Stomach (tissue), 9 donors: ENCODE data around the gene RTN3. TPM values are rescaled to one million over a fixed set of nuclear protein-coding genes. Genes with fewer than 3 reads are reported as not detected.
A peak's percentile ranks its signal among the peaks of the same experiment; 100 is the strongest.

Source experiments
- DNase-seq, 2 donors: peaks; one replicate each; pipeline versions ENCODE4 v3.0.0 to v3.0.0-alpha.2; 2013 to 2019
- H3K27ac ChIP-seq, 5 donors: fragments of 200-600 bp in 4 of 5; sonication (generic) in 4 of 5; one replicate each; pipeline ENCODE4 v1.5.1; 2013 to 2019; ENCODE audit warnings: mild to moderate bottlenecking in 1 of 5, moderate library complexity in 1 of 5
- H3K27me3 ChIP-seq, 3 donors: fragments of 200-600 bp; sonication (generic); one replicate each; pipeline ENCODE4 v1.5.1; 2017 to 2019; ENCODE audit warnings: mixed run types in 1 of 3
- H3K36me3 ChIP-seq, 4 donors: fragments of 200-600 bp; sonication (generic); 1 replicate in 3 of 4; 2 replicates in 1 of 4; pipeline ENCODE4 v1.5.1; 2016 to 2019
- H3K4me1 ChIP-seq, 4 donors: fragments of 200-600 bp; sonication (generic); one replicate each; pipeline ENCODE4 v1.5.1; 2016 to 2019
- H3K4me3 ChIP-seq, 4 donors: fragments of 200-600 bp; sonication (generic) in 3 of 4; one replicate each; pipeline ENCODE4 v1.5.1; 2016 to 2019; ENCODE audit warnings: mild to moderate bottlenecking in 1 of 4
- H3K9me3 ChIP-seq, 4 donors: fragments of 200-600 bp; sonication (generic); one replicate each; pipeline ENCODE4 v1.5.1; 2016 to 2019
- EP300 ChIP-seq: sonication (generic); formaldehyde crosslinking; IDR thresholded peaks from one replicate; pipeline ENCODE4 v1.6.1; 2017; ENCODE audit warnings: antibody characterized with exemption
- POLR2A ChIP-seq, 4 donors: fragments of 450-650 bp; IDR thresholded peaks; one replicate each; pipeline ENCODE4 v1.6.1; 2016; ENCODE audit warnings: antibody characterized with exemption in 4 of 4, control low read depth in 2 of 4, mild to moderate bottlenecking in 1 of 4, moderate library complexity in 1 of 4
- POLR2AphosphoS5 ChIP-seq, 3 donors: sonication (generic); formaldehyde crosslinking; IDR thresholded peaks; one replicate each; pipeline ENCODE4 v1.6.1; 2016; ENCODE audit warnings: antibody characterized with exemption in 3 of 3
- WGBS, 5 donors: extraction: QIAGEN DNeasy Blood & Tissue Kit in 3 of 5; methylation state at CpG; one replicate each; pipeline versions ENCODE4 v1.1.5 to v1.1.7; 2013 to 2018; 5-methylcytosine and 5-hydroxymethylcytosine counted together
- intact Hi-C: fragments of 100-400 bp; cut with DNase I; formaldehyde crosslinking; loops from one replicate; pipeline ENCODE4 v1.15.1; 2023; ENCODE audit warnings: low total_unique reads
- polyA plus RNA-seq, 3 donors: library from polyadenylated mRNA; stranded (reverse); fragments of 200-250 nt; gene quantifications; one replicate each; pipeline ENCODE4 v1.2.3, GENCODE V29; 2013
- total RNA-seq, 5 donors: library from RNA; depleted of rRNA; stranded (reverse); fragments of >200 nt; gene quantifications; one replicate each; pipeline versions ENCODE4 v1.1.0 to v1.2.3, GENCODE V29; 2014 to 2016
- TF ChIP-seq, protein P1 (sequence below), 7 experiments: fragments of 450-650 bp in 4 of 7; fragments of 200-600 bp in 3 of 7; sonication (generic) in 3 of 7; IDR thresholded peaks; one replicate each; pipeline ENCODE4 v1.5.1; 2016 to 2019; ENCODE audit warnings: antibody characterized with exemption in 7 of 7, control low read depth in 2 of 7, mild to moderate bottlenecking in 1 of 7
- donor health status: healthy with polysubstance abuse.
- donor health status: Bipolar disorder and iron deficiency.
- donor health status: healthy.

Gene RTN3
- total and polyA plus RNA-seq, 8 donors = 22.2 to 83.8 (median 30.3) TPM

DNA sequence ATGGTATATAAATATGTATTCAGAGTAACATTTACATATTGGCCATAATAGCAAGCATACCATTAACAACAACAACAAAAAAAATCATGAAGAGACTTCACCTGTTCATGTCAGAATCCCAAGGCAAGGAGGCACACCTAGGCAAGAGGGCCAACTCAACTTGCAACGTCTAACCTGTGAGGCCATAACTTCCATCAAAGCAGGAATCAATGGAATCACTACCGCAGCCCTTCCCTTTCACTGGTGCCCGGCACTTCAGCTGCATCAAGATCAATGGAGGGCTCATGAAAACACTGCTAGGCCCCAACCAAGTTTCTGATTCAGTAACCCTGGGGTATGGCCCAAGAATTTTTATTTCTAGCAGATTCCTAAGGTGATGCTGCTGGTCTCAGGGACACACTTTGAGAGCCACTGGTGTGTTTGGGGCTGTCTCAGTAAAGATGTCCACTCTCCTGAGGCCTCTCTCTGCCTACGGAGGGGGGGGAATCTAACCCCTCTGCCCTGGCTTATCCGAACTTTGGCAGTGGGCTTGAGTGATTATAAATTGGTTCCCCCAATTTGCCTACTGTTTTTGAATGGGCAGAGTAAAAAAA, 79.3 kb downstream of the RTN3 start:
- Histone ChIP-seq H3K27me3 (no peaks in the 10 kb centered on the region), H3K27ac (no peak overlapping the region), H3K4me3 (no peak overlapping the region), H3K4me1 (peaks cover 29 to 47% (median 41%) of the 10 kb centered on the region in 4 donors), H3K36me3 (peaks cover 0 to 46% (median 34%) of the 10 kb centered on the region in 4 donors), H3K9me3 (no peaks in the 10 kb centered on the region)
- intact Hi-C loops = no loop called here
- WGBS, 5 donors = 77 to 82% (median 81%) methylated on average over 5 of the region's 5 CpGs
- no peak for DNase-seq
- TF ChIP-seq POLR2A (IDR thresholded peaks at IDR 0.05) (no peak), POLR2AphosphoS5 (IDR thresholded peaks at IDR 0.05) (no peak), EP300 (no peak)
- TF ChIP-seq, protein P1, sequence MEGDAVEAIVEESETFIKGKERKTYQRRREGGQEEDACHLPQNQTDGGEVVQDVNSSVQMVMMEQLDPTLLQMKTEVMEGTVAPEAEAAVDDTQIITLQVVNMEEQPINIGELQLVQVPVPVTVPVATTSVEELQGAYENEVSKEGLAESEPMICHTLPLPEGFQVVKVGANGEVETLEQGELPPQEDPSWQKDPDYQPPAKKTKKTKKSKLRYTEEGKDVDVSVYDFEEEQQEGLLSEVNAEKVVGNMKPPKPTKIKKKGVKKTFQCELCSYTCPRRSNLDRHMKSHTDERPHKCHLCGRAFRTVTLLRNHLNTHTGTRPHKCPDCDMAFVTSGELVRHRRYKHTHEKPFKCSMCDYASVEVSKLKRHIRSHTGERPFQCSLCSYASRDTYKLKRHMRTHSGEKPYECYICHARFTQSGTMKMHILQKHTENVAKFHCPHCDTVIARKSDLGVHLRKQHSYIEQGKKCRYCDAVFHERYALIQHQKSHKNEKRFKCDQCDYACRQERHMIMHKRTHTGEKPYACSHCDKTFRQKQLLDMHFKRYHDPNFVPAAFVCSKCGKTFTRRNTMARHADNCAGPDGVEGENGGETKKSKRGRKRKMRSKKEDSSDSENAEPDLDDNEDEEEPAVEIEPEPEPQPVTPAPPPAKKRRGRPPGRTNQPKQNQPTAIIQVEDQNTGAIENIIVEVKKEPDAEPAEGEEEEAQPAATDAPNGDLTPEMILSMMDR (IDR thresholded peaks at IDR 0.05) = no peak

DNA sequence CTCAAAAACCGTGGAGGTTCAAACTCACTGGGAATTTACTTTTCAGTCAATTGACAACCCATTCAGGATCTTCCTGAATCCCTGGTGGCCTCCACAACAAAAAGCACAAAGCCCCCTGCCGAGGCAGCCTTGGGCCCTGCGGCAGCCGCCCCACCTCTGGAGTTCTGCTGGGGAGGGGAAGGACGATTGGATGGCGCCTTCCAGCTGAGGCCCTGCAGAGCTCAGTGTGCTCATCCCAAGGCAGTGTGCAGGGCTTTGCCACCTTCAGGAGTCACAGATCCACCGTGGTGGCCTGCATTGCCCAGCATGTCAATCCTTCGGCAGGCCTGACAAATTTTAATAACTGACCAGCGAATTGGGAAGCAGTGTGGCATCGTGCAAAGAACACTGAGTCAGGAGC, 79.9 kb downstream of the RTN3 start:
- no peak for TF ChIP-seq POLR2AphosphoS5 (IDR thresholded peaks at IDR 0.05)
- WGBS, 5 donors = 81 to 89% (median 86%) methylated on average over 8 to 10 of the region's 10 CpGs
- Histone ChIP-seq H3K4me3 (peak overlapping the region in 1 of 4 donors; percentile 58), H3K9me3 (no peaks in the 10 kb centered on the region), H3K27me3 (no peaks in the 10 kb centered on the region), H3K27ac (no peak overlapping the region), H3K36me3 (peaks cover 0 to 41% (median 31%) of the 10 kb centered on the region in 4 donors), H3K4me1 (peaks cover 34 to 53% (median 46%) of the 10 kb centered on the region in 4 donors)
- no peak for DNase-seq
- intact Hi-C loops = no loop called here

DNA sequence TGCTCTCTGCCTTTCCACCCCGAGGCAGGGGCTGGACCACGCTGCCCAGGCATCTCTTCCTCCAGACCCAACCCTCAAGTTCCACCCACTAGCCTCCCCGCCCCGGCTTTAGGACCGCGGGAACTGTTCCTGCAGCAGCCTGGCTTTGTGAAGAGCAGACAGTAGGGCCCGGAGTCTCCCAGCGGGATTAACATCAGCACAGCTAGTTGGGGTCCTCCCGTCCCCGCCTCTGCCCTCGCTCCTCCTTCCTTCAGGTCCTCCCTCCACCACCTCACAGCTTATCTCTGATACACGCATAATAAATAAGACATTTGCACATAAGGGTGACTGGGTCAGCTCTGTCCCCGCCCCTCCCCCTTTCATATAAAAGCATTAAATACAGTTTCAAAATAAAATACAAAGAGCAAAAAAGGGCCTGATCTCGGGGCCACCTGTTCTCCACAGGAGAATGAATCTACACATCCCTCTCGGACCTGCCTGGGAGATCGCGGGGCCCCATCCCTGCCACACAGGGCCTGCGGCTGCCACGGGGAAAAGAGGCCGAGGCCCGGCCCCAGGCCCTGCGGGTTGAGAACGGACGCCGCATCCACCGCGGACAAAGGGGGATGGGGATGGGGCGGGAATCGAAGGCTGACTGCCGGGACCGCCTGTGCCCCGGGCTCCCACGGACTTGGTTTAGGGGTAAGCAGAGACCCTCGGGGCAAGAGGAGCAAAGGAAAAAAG, 80.8 kb downstream of the RTN3 start:
- Histone ChIP-seq H3K4me3 (peak overlapping the region; percentile 50 to 60 (median 56)), H3K4me1 (peaks cover 42 to 62% (median 55%) of the 10 kb centered on the region in 4 donors), H3K36me3 (peaks cover 0 to 32% (median 23%) of the 10 kb centered on the region in 4 donors), H3K27ac (peak overlapping the region in 3 of 5 donors; percentile 60 to 86 (median 75)), H3K27me3 (no peaks in the 10 kb centered on the region), H3K9me3 (no peaks in the 10 kb centered on the region)
- no peak for TF ChIP-seq POLR2A (IDR thresholded peaks at IDR 0.05)
- TF ChIP-seq EP300 = no peak
- TF ChIP-seq POLR2AphosphoS5 (IDR thresholded peaks at IDR 0.05) = no peak
- TF ChIP-seq, protein P1 (IDR thresholded peaks at IDR 0.05) = no peak
- peak in 1 of 2 donors; percentile 60 for DNase-seq
- intact Hi-C loops = no loop called here
- WGBS, 5 donors = 27 to 50% (median 46%) methylated on average over 33 to 34 of the region's 34 CpGs

DNA sequence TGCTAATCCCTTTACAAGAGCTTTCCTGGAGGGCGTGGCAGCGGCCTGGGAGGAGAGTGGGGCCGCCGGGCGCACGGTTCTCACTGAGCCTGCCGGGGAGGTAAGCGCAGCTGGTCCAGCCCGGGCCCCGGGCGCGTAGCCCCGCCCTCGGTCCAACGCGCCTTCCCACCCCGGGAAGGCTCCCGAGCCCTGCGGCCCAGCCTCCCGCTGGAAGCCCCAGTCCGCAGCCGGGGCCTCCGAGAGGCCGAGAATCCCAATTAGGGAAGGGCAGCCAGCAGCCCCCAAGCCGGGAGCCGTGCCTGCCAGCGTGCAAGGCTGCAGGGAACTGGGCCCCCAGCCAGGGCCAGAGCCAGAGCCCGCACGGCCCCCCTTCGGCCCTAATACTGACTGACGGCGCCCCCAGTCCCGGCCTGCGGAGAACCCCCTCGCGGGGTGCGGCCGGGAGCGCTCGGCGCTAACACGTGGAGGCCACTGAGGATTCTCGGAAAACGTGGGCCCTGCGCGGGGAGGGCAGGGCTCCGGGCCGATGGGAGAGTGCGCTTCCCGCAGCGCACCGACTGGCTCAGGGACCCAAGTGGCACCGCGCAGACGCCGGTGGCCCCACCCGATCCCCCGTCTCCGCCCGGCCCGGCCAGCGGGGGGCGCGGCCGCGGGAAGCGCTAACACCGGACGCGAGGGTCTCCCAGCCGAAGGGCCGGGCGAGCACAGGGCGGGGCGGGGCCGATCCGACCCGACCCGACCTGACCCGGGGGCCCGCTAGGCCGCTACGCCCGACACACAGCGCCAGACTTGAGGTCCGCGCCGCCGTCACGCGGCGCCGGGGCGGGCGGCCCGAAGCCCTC, 81.6 kb downstream of the RTN3 start:
- Histone ChIP-seq H3K27me3 (no peaks in the 10 kb centered on the region), H3K4me1 (peaks cover 44 to 66% (median 61%) of the 10 kb centered on the region in 4 donors), H3K4me3 (peak overlapping the region; percentile 50 to 60 (median 56)), H3K36me3 (peaks cover 0 to 24% (median 16%) of the 10 kb centered on the region in 4 donors), H3K27ac (peak overlapping the region; percentile 14 to 86 (median 60)), H3K9me3 (no peaks in the 10 kb centered on the region)
- intact Hi-C loops = no loop called here
- TF ChIP-seq POLR2A (IDR thresholded peaks at IDR 0.05) = no peak
- TF ChIP-seq, protein P1 (IDR thresholded peaks at IDR 0.05) = peak in 1 of 7 experiments; percentile 11
- WGBS, 5 donors = 14 to 43% (median 26%) methylated on average over 10 to 96 of the region's 96 CpGs
- DNase-seq = peak; percentile 54 to 88
